ENCODE results near the gene TMEM164.

Gene TMEM164

GRCh38 chrX:110210417-110211139 is 207.7 kb downstream of the TMEM164 start:
- no peak for DNase-seq (ENCODE audit: low spot score)

GRCh38 chrX:110211340-110211739 is 208.4 kb downstream of the TMEM164 start:
- DNase-seq (ENCODE audit: low spot score) = no peak

- DNase-seq (ENCODE audit: low spot score) = no peak
Measured at GRCh38 chrX:110212299-110212698, 209.4 kb downstream of the TMEM164 start.

- DNase-seq (ENCODE audit: low spot score) = no peak
Measured at GRCh38 chrX:110213183-110213582, 210.3 kb downstream of the TMEM164 start.

- DNase-seq (ENCODE audit: low spot score) = no peak
Measured at GRCh38 chrX:110214684-110215083, 211.8 kb downstream of the TMEM164 start.

GRCh38 chrX:110215411-110215810 is 212.5 kb downstream of the TMEM164 start:
- DNase-seq (ENCODE audit: low spot score) = no peak

- DNase-seq (ENCODE audit: low spot score) = no peak
Measured at GRCh38 chrX:110216027-110216426, 213.1 kb downstream of the TMEM164 start.

- no peak for DNase-seq (ENCODE audit: low spot score)
Measured at GRCh38 chrX:110218591-110218990, 215.7 kb downstream of the TMEM164 start.

GRCh38 chrX:110219920-110220319 is 217.0 kb downstream of the TMEM164 start:
- no peak for DNase-seq (ENCODE audit: low spot score)

GRCh38 chrX:110222497-110223257 is 219.8 kb downstream of the TMEM164 start:
- DNase-seq (ENCODE audit: low spot score) = no peak

- no peak for DNase-seq (ENCODE audit: low spot score)
Measured at GRCh38 chrX:110224926-110225617, 222.2 kb downstream of the TMEM164 start.

- DNase-seq (ENCODE audit: low spot score) = no peak
Measured at GRCh38 chrX:110226931-110227330, 224.0 kb downstream of the TMEM164 start.
